Fibroblast of lung (primary cell): Measurements from ENCODE around the gene HAUS1. TPM values are rescaled to one million over a fixed set of nuclear protein-coding genes. Genes with fewer than 3 reads are reported as not detected.
"Not testable (repeated sequence)": the region's sequence is repeated elsewhere in the genome, so short reads cannot be mapped to it uniquely, and the experiment has no call there.

Source experiments
- DNase-seq, 2 donors: peaks; one replicate each; pipeline versions ENCODE4 v3.0.0 to v3.0.0-alpha.2; 2010; ENCODE audit warnings: low read depth in 2 of 2
- H2AFZ ChIP-seq: 2 replicates; pipeline ENCODE4 v1.5.1; 2012; ENCODE audit warnings: low read length, control low read depth, inconsistent platforms
- H3K27ac ChIP-seq: 2 replicates; pipeline ENCODE4 v1.5.1; 2011; ENCODE audit warnings: low read length, control low read depth; ENCODE audit not compliant: insufficient read depth
- H3K27me3 ChIP-seq: 2 replicates; pipeline ENCODE4 v1.5.1; 2011; ENCODE audit warnings: mild to moderate bottlenecking, low read length; ENCODE audit not compliant: control insufficient read depth, insufficient read depth
- H3K36me3 ChIP-seq: 2 replicates; pipeline ENCODE4 v1.5.1; 2011; ENCODE audit warnings: low read length; ENCODE audit not compliant: control insufficient read depth, insufficient read depth
- H3K4me1 ChIP-seq: 2 replicates; pipeline ENCODE4 v1.5.1; 2011; ENCODE audit warnings: low read length; ENCODE audit not compliant: control insufficient read depth, insufficient read depth; ENCODE audit errors: extremely low read depth
- H3K4me2 ChIP-seq: 2 replicates; pipeline ENCODE4 v1.5.1; 2011; ENCODE audit warnings: low read length, control low read depth; ENCODE audit not compliant: insufficient read depth; ENCODE audit errors: extremely low read depth
- H3K4me3 ChIP-seq, 4 experiments: fragments of 200-600 bp in 1 of 4; sonication (generic) in 1 of 4; replicated peaks in 1 of 4; 2 replicates each; pipeline ENCODE4 v1.5.1; 2011 to 2016; ENCODE audit warnings: low read length in 4 of 4, low read depth in 3 of 4, mild to moderate bottlenecking in 3 of 4, control low read depth in 2 of 4, inconsistent platforms in 1 of 4, mixed read lengths in 1 of 4; ENCODE audit not compliant: insufficient read depth in 1 of 4; ENCODE audit errors: control extremely low read depth in 1 of 4
- H3K79me2 ChIP-seq: 2 replicates; pipeline ENCODE4 v1.5.1; 2012; ENCODE audit warnings: mild to moderate bottlenecking, low read length, inconsistent platforms; ENCODE audit not compliant: control insufficient read depth, insufficient read depth
- H3K9ac ChIP-seq: 2 replicates; pipeline ENCODE4 v1.5.1; 2011; ENCODE audit warnings: mild to moderate bottlenecking, low read length, control low read depth; ENCODE audit not compliant: insufficient read depth
- H3K9me3 ChIP-seq: 2 replicates; pipeline ENCODE4 v1.5.1; 2012; ENCODE audit warnings: low read depth, low read length; ENCODE audit not compliant: control insufficient read depth, insufficient read depth
- H4K20me1 ChIP-seq: 2 replicates; pipeline ENCODE4 v1.5.1; 2011; ENCODE audit warnings: low read length; ENCODE audit not compliant: control insufficient read depth, insufficient read depth; ENCODE audit errors: extremely low read depth
- CTCF ChIP-seq, 2 donors: IDR thresholded peaks in 1 of 2; conservative IDR thresholded peaks in 1 of 2; 1 replicate in 1 of 2; 2 replicates in 1 of 2; pipeline ENCODE4 v1.5.1; 2011 to 2012; ENCODE audit warnings: low read length in 2 of 2, control low read depth in 1 of 2, inconsistent platforms in 1 of 2, low read depth in 1 of 2, mild to moderate bottlenecking in 1 of 2
- EZH2 ChIP-seq: IDR thresholded peaks from 2 replicates; pipeline ENCODE4 v1.5.1; 2012; ENCODE audit warnings: low read length, control low read depth, mild to moderate bottlenecking; ENCODE audit errors: missing control alignments
- polyA plus RNA-seq, 2 donors: library from polyadenylated mRNA; depleted of rRNA in 1 of 2; stranded (reverse) in 1 of 2; unstranded in 1 of 2; fragments of >200 nt; gene quantifications; 2 replicates each; pipeline ENCODE4 v1.2.1, GENCODE V29; 2011 to 2012; ENCODE audit warnings: missing spikeins in 1 of 2
- total RNA-seq: library from RNA; depleted of rRNA; stranded (reverse); fragments of >200 nt; gene quantifications from 2 replicates; pipeline ENCODE4 v1.2.1, GENCODE V29; 2014

Gene HAUS1
- total and polyA plus RNA-seq, 2 donors (not counting 1 experiment from before 2014, with no cell fraction given), result 25.4 to 52.8 TPM

- Histone ChIP-seq H3K4me2 (no peak overlapping the region), H3K4me3 (no peak overlapping the region), H3K9ac (no peak overlapping the region), H3K27ac (no peak overlapping the region), H4K20me1 (no peaks in the 10 kb centered on the region), H3K36me3 (no peaks in the 10 kb centered on the region), H3K9me3 (no peaks in the 10 kb centered on the region), H3K4me1 (no peaks in the 10 kb centered on the region), H3K79me2 (no peaks in the 10 kb centered on the region), H2AFZ (no peak overlapping the region), H3K27me3 (no peaks in the 10 kb centered on the region)
- no peak for DNase-seq
- no peak for TF ChIP-seq CTCF (conservative IDR thresholded peaks at IDR 0.05 in 1 of 2, IDR thresholded peaks at IDR 0.05 in 1 of 2; ENCODE audit: low read depth in 1 of 2, low read length in 2 of 2)
- no peak for TF ChIP-seq EZH2
Measured at GRCh38 chr18:46161703-46162396, 57.7 kb downstream of the HAUS1 start.

GRCh38 chr18:46163091-46163490 lies 58.9 kb downstream of the HAUS1 start:
- no peak overlapping the region for H2AFZ ChIP-seq
- no peak overlapping the region for H3K27ac ChIP-seq
- no peaks in the 10 kb centered on the region for H3K27me3 ChIP-seq
- no peak overlapping the region for H3K4me3 ChIP-seq
- H3K4me2 ChIP-seq, result no peak overlapping the region
- no peak overlapping the region for H3K9ac ChIP-seq
- H3K36me3 ChIP-seq, result no peaks in the 10 kb centered on the region
- TF ChIP-seq CTCF (conservative IDR thresholded peaks at IDR 0.05 in 1 of 2, IDR thresholded peaks at IDR 0.05 in 1 of 2; ENCODE audit: low read depth in 1 of 2, low read length in 2 of 2) (no peak), EZH2 (no peak)
- H3K79me2 ChIP-seq, result no peaks in the 10 kb centered on the region
- no peaks in the 10 kb centered on the region for H3K4me1 ChIP-seq
- no peaks in the 10 kb centered on the region for H3K9me3 ChIP-seq
- H4K20me1 ChIP-seq, result no peaks in the 10 kb centered on the region
- no peak for DNase-seq

- Histone ChIP-seq H3K27me3 (no peaks in the 10 kb centered on the region), H3K9me3 (no peaks in the 10 kb centered on the region), H3K9ac (no peak overlapping the region), H2AFZ (no peak overlapping the region), H4K20me1 (no peaks in the 10 kb centered on the region), H3K36me3 (no peaks in the 10 kb centered on the region), H3K27ac (no peak overlapping the region), H3K4me1 (no peaks in the 10 kb centered on the region), H3K79me2 (no peaks in the 10 kb centered on the region), H3K4me2 (no peak overlapping the region), H3K4me3 (no peak overlapping the region)
- no peak for TF ChIP-seq CTCF (conservative IDR thresholded peaks at IDR 0.05 in 1 of 2, IDR thresholded peaks at IDR 0.05 in 1 of 2; ENCODE audit: low read depth in 1 of 2, low read length in 2 of 2)
- TF ChIP-seq EZH2, result no peak
- no peak for DNase-seq
Measured at GRCh38 chr18:46163941-46164499, 59.8 kb downstream of the HAUS1 start.

- H3K36me3 ChIP-seq, H3K27me3 ChIP-seq, H4K20me1 ChIP-seq, H3K79me2 ChIP-seq, DNase-seq, H2AFZ ChIP-seq, H3K4me1 ChIP-seq, H3K27ac ChIP-seq, H3K9ac ChIP-seq, H3K9me3 ChIP-seq, H3K4me2 ChIP-seq, H3K4me3 ChIP-seq: not testable (repeated sequence)
Measured at GRCh38 chr18:46164502-46164901, 60.3 kb downstream of the HAUS1 start.
